Lower leg skin (tissue), 3 donors: ENCODE results near the gene STAT3.

Experiments used
- CTCF ChIP-seq, 3 donors: fragments of 450-650 bp; IDR thresholded peaks; one replicate each; pipeline ENCODE4 v1.5.1; 2016; ENCODE audit warnings: antibody characterized with exemption in 3 of 3, mild to moderate bottlenecking in 3 of 3, moderate library complexity in 2 of 3
- POLR2A ChIP-seq, 2 donors: fragments of 450-650 bp; IDR thresholded peaks; one replicate each; pipeline ENCODE4 v1.6.1; 2016 to 2017; ENCODE audit warnings: antibody characterized with exemption in 2 of 2, mild to moderate bottlenecking in 1 of 2, moderate library complexity in 1 of 2

GRCh38 chr17:42386777-42387657 is 1.2 kb downstream of the STAT3 start:
- TF ChIP-seq CTCF (IDR thresholded peaks at IDR 0.05) = no peak
- TF ChIP-seq POLR2A (IDR thresholded peaks at IDR 0.05) = no peak
